Mucosa of gallbladder (tissue), 1 donor: Measurements from ENCODE around the gene GRAMD4. TPM values are rescaled to one million over a fixed set of nuclear protein-coding genes. Genes with fewer than 3 reads are reported as not detected.
A peak's percentile ranks its signal among the peaks of the same experiment; 100 is the strongest.

Experiments used
- DNase-seq: peaks from one replicate; pipeline ENCODE4 v3.0.0-alpha.2; 2020; ENCODE audit warnings: low spot score
- total RNA-seq: library from RNA; stranded (reverse); gene quantifications from one replicate; pipeline ENCODE4 v1.2.1, GENCODE V29; 2021
- donor health status: DM: no; HTN: no; CAD: no.

Gene GRAMD4, protein sequence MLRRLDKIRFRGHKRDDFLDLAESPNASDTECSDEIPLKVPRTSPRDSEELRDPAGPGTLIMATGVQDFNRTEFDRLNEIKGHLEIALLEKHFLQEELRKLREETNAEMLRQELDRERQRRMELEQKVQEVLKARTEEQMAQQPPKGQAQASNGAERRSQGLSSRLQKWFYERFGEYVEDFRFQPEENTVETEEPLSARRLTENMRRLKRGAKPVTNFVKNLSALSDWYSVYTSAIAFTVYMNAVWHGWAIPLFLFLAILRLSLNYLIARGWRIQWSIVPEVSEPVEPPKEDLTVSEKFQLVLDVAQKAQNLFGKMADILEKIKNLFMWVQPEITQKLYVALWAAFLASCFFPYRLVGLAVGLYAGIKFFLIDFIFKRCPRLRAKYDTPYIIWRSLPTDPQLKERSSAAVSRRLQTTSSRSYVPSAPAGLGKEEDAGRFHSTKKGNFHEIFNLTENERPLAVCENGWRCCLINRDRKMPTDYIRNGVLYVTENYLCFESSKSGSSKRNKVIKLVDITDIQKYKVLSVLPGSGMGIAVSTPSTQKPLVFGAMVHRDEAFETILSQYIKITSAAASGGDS
- 142 TPM for total RNA-seq

DNA sequence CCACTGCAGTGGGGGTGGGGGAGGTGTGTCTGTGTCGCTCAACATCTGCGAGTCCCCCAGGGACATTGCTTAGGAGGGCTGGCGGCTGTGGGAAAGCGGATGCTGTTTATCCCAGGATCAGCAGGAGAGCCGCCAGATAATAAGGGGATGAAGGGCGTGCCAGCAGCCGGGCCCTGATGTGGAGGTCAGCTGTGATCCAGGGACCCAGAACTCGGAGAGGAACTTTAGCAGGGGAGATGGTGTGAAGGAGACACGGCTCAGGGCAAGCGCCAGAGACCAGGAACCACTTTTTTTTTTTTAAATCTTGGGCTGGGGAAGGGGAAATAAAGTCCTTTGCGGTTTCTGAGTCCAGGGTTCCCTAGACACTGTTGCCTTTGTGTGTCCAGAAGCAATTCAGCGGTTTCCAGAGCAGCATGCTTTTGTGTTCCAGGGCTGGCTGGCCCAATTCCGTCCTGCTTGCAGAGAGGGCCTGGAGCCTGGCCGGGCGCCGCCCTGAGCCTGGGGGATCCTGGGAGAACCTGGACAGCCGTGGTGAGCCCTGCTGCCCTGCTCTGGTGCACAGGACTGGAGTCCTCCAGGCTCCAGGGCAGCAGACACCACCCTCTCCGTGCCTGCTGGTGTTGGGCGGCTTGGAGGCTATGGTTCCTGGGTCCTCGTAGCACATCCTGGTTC lies at the start of gene GRAMD4:
Gene GRAMD4 (plus strand): TSS at position 557 of the 672 bp plus-strand sequence. CDS start 6,414 bp downstream, outside the sequence.
- DNase-seq: no peak

DNA sequence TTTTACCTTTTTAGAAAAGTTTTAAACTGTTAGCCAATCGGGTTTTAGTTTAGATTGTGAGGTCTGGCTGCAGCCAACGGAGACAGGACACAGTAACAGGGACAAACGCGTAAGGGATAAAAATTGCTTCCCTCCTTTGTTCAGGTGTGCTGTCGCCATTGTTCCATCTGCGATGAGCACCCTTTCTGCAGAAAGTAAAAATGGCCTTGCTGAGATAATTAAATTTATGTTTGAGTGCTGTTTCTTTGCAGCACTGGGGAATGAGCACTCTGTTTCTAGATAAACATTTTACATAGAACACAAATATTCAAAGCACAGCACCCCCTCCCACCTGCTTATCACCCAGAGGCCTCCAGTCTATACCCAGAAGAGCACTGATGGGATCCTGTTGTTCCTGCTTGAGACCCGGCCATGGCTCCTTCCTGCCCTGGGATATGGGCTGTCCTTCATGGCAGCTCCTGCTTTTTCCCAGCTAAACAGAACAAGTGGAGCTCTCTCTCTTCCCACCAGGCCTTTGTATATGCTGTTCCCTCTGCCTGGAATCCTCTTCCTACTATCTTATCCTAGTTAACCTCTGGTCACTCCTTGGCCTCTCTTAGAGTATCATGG lies 48.4 kb upstream of the GRAMD4 start:
- no peak for DNase-seq

DNA sequence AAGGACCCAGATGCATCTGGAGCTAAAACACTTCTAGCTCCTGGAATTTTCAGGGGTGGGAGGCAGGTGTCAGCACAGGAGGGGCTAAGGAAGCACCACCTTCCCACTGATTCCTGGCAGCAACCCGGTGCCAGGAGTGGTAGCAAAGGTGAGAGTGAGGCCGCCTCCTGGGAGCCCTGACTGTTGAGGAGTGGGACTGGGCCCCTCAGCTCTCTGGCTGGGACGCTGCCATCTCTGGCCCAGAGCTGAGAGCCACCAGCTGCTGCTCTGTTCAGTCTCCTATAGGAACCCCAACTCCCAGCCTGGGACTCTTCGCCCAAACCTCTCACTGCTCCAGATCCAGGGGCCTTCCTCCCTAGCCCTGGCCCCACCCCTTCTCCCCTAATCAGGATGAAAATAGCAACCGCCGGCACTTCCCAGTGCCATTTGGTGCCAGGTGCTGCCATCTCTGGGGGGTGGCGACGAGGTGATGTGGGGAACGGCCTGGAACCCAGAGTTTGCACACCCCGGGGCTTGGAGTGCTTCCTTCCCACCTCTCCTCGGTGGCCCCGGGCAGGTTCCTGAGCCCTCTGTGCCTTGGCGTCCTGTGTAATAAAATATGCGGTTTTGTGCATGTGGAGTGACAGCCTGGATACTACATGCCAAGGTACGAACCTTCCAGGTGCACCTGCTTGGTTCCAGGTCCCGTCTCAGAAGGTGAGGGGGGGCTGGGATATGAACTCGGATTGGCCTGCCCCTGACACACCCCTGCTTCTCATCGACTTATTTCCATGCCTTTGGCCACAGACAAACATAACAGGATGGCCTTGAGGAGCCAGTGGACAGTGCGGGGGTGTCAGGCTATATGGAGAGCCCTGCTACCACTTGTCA lies 47.0 kb upstream of the GRAMD4 start:
- no peak for DNase-seq

DNA sequence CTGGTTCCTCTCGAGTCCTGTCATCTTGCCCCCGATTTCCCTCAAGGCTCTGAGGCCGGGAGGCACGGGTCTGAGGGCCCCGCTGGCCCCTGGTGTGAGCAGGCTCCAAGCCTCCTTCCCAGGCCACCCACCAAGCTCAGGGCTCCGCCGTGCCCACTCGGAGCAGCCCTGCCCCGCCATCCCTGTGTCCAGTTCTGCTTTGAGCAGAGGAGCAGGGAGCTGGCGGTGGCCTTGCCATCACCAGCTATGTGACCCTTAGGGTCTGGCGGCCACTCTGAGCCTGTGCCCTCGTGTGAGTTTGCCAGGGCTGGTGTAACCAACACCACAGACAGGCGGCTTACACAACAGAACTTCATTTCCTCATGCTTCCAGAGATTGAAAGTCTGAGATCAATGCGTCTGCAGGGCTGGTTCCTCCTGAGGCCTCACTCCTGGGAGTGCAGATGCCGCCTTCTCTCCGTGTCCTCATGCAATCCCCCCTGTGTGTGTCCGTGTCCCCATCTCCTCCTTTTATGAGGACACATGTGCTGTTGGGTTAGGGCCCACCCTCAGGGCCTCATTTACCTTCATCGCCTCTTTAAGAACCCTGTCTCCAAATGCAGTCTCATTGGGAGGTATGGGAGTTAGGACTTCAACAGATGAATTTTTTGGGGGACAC lies 46.3 kb upstream of the GRAMD4 start:
- DNase-seq: no peak

DNA sequence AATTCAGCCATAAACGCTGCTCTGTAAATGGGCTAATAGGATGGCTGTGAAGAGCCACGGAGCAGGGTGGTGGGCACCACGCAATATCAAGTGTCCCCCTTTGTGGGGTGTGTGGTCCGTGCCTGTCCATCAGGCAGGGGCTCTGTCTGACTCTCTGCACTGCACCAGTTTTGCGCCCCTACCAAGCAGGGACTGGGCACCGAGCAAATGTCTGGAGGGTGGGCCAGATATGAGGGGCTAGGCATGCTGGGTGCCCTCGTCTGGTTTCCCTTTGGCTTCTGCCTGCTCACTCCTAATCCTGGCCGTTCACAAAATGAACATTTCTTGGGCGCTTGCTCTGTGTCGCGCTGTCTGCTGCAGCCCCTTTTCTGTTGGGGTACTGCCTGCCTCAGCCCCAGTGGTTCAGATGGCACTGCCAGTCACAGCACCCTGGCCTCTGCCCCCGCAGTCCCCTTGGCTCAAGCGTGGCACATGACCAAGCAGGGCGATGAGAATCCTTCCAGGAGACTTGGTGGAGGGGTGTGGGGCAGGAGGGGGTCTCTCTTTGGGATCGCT lies 45.7 kb upstream of the GRAMD4 start:
- DNase-seq: no peak

DNA sequence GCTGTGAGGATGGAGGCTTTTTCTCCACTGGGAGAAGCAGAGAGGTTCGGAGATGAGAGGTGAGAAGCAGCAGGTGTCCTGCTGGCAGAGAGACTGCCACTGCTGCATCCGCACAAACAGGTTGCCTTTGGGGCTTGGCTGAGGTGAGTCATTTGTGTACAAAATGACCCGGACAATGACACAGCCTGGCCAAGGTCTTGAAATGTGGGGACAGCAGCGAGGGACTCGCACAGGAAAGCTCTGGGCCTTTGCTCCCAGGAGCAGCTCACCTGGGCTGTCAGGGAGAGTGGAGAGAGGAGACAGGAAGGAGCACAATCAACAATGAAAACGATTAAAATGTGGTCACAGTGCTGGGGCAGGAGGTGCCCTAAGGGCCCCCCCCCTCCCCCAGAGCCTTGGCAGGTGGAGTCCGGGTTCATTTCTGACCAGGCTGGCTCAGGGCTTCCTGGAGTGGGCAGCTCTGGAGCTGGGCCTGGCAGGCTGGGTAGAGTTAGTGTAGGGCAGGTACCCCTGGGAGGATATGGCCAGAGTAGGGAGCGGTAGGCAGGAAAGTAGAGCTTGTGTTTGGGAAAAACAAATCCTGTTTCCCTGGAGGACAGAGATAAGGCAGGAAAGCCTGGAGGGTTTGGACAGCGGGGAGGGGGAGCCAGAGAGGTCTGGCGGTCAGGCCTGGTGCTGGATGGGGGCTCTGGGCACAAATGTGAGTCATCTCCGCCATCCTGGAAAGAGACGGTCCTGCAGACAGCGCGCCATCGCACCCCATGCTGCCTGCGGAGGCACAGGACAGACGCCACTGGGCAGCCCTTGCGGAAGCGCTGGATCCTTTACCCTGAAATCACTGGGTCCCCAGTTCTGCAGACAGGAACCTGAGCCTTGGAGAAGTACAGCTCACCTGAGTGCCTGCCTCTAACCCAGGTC lies 44.9 kb upstream of the GRAMD4 start:
- DNase-seq: peak; percentile 62

DNA sequence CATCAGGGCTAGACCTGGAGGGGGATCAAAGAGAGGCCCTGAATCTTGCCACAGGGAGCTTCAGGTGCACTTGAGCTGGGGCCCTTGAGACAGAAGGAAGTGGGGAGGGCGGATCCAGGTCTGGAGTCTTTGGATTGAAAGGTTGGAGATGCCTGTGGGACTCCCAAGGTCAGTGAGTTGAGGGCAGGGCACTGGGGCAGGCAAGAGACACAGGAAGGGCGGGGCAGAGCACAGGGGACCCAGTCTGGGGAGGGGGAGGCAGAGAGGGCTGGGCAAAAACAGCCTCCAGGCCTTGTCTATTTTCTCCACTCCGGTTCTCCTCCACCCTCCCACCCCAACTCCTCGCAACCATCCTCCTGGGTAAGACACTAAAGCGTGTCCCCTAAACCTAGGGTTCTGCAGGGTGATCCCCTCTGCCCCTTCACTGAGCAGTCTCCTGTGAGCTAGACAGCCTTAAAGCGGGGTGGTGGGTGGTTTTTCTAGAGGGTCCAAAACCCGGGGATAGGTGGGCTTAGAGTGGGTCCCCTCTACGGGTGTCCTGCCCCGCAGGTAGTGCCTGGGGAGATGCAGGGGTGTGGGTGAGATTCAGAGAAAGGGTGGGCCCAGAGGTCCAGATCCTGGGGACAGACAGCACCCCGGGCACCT lies 44.2 kb upstream of the GRAMD4 start:
- no peak for DNase-seq

DNA sequence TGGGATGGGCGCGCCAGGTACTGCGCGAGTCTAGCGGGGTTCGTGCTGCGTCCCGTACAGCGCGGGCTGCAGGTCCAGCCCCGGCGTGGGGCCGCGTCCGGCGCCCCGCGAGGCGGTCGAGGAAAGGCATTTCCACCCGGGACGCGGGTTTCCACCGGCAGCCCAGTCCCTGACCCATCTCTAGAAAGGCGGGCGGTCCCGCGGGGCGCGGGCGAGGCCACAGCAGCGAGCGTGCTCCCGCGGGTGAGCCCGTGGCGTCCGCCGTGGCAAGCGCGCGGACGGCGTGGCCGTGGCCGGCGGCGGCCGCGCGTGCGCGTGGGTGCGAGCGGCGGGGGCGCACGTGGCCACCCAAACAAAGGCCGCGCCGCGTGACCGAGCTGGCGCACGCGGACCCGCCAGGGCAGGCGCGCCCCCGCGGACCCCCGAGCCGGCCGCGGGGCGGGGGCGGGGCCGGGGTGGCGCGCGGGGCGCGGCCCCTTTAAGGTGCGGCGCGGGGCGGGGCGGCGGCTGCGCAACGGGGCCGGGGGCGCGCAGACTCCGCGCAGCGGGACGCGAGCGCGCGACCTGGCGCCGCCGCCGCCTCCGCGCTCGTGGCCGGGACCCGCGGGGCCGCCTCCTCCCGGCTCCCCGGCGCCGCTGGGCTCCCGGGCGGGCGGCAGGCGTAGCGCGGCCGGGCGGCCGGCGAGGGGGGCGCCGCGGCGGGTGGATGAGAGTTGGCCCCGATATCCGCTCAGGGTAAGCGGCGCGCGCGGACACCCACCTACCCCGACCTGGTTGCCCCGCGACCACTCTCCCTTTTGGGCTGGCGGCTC lies 43.4 kb upstream of the GRAMD4 start:
- DNase-seq: no peak

DNA sequence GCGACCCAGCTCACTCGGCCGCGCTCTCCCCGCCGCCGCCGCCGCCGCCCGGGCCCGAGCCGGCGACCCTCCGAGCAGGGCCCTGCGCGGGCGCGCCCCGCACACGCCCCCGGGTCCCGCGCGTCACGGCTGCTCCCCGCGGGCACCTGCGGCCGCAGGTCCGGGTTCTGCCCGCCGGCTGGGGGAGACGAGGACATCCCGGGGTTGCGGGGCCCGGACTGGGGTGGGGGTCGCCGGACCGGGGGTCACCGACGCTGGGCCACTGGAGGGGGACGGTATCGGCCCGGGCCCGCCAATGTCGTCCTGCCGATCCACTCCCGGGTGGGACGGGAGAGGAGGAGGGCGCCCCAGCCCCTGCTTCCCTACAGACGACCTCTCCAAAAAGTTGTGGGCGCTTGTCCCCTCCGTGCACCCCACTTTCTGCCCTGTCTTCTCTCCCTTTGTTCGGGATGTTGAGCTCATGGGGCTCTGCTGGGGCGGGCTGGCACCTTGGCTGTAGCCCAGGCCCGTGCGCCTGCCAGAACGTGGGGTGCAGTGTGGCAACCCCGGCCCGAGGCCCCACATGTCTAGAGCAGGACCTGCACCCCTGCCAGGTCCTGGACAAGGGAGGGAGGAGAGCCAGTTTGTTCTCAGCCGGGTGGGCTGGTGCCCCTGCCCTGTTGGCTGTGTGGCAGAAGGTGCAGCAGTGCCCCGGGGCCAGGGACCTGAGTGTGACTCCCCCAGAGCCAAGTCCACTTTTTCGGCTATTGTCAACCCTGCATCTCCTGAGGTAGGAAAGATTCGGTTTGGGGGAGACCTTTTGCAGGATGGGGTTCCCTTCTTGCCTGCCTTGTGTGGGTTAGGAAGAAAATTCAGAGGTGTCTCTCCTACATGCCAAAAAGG lies 42.6 kb upstream of the GRAMD4 start:
- no peak for DNase-seq

DNA sequence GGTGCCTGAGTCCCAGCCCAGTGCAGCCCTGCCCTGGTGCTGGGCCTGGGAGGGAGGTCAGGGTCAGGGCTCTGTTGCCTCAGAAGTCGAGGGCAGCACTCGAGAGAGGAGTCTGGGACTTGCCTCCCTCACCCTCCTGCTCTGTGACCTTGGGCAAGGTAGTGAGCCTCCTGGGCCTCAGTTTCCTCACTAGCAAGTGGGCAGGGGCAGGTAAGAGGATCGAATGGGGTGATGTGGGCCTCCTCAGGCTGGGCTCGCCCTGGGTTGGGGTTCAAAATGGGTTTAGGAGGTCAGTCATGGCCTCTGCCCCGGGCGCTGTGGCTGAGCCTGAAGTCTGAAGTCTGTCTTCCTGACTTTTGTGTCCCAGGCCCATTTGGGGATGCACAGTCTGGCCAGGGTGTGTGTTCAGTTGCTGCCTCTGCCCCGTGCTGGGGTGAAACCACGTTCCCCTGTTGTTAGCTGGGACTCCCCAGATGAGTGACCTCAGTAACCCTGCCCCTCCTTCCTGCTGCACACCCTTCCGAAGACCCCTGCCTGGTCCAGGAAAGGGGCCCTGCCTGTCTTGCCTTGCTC lies 41.8 kb upstream of the GRAMD4 start:
- no peak for DNase-seq

DNA sequence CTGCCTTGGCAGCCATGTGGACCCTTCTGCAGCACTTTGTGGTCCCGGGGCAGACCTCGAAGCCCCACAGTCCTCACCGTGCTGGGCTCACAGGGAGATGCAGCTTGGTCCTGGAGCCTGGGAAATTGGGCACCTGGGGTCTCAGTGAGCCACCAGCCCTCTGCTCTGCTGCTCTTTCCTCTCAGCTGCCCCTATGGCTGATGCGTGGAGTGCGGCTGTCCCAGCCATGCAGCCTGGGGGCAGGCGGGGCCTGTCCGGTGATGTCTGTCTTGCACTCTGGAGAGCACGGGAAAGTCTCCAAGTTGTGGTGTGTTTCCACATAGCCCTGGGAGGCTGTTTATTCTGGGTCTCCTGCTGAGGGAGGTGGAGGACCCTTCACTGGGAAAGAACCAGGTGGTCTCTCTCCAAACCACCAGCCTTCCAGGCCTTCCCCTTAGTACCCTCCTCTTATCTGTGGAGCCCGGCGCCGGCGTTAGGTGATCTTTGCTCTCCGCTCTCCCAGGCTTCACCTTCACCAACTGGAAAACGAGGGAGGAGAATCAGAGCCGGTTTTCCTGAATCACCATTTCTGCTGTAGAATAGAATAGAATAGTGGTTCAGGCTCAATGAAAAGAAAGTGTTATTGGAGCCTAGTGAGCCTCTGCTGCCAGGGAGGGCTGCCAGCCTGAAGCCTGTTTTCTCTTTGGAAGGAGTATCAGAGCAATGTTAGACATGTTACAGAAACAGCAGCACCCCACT lies 41.2 kb upstream of the GRAMD4 start:
- no peak for DNase-seq

DNA sequence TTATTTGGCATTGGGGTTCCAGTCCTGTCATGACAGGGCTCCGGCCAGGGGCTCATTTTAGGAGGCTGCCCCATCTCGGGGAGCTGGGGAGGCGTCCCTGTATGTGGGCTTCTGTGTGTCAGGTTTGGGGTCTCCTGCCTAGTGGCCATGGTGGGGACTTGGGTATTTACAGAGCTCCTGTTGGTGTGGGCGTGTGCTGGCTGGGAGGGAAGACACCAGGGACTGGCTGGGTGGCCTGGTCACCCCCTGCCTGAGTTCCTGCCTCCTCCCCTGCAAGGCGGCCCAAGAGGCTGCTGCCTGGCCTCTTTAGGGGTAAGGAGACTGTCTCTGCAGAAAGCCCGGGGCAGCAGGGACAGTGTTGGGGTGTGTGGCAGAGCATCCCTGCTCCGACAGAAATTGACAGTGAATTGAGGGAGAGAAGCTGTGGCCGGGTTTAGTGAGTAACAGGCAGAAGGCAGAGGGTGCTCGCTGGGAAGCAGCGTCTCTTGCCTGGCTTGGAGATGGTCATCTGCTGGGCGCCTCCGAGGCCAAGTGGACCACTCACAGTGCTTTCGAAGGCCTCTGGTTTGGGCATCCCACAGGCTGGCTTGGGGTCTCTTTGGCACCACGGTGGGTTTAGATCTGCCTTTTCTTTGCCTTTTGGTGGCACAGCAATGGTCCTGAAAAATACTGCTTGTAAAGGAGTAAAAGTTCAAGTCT lies 40.3 kb upstream of the GRAMD4 start:
- DNase-seq: no peak

DNA sequence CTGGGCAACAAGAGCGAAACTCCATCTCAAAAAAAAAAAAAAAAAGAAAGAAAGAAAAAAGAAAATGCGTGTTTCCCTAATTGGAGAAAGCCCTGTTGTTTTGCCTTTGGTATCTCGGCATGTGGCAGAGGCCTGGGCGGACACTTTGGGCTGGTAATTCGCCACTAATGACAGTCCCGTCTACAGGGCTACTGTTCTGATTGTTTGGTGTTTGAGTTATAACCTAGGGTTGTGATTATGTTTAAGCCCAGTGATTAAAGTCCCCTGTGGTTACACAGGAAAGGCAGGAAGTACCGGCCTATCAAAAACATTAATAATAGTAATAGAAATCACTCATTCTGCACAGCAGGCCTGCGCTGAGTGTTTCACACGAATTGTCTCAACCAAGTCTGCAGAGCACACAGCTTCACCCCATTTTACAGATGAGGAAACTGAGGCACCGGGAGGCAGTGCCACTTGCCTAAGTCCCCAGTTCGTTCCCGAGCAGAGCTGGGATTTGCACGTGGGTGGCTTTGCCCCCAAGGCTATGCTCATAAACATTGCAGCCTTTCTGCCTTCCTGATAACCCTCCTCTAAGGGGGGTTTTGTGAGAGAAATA lies 39.1 kb upstream of the GRAMD4 start:
- no peak for DNase-seq

DNA sequence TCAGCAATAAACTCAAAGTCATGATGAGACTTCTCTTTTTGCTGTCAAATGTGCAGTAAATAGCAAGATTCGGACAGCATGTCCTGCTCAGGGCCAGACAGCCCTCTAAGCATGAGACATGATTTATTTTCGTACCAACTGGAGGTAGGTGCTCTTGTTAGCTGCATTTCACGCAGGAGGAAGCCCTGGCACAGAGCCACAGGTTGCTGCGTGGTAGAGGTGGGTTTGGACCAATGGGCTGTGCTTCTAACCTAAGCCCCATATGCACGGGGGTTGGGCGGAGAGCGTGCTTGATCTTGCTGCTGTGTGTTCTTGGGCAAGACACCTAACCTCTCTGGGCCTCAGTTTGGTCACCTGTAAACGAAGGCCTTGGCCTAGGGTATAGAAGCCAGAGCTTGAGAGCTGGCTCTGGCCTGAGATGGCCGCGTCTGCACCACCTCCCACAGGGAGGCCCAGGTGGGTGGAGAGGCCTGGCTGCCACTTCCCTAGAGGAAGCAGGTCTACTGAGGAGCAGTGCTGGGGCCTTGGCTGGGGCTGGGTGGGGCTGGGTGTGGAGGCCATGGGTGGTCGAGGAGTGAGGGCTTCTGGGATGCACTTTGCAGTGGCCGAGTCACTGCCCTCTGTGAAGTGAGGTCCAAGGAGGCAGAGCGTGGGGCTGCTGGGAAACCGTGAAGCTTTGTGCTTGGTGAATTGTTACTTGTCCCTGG lies 38.5 kb upstream of the GRAMD4 start:
- no peak for DNase-seq
